A549 treated with ZK216348 at 1 μM for 4 hours (cell line): ENCODE data around the gene PTGIR. TPM values are rescaled to one million over a fixed set of nuclear protein-coding genes. Genes with fewer than 3 reads are reported as not detected.

Experiments used
- total RNA-seq: library from RNA; stranded (reverse); fragments of 200-300 nt; extraction: Qiagen RNA extraction; gene quantifications from 5 replicates; pipeline ENCODE4 v1.2.3, GENCODE V29; 2022; ENCODE audit warnings: low read depth

The PTGIR gene, protein sequence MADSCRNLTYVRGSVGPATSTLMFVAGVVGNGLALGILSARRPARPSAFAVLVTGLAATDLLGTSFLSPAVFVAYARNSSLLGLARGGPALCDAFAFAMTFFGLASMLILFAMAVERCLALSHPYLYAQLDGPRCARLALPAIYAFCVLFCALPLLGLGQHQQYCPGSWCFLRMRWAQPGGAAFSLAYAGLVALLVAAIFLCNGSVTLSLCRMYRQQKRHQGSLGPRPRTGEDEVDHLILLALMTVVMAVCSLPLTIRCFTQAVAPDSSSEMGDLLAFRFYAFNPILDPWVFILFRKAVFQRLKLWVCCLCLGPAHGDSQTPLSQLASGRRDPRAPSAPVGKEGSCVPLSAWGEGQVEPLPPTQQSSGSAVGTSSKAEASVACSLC
- 0.19 TPM in 1 of 5 replicates, not detected in the others for total RNA-seq

DNA sequence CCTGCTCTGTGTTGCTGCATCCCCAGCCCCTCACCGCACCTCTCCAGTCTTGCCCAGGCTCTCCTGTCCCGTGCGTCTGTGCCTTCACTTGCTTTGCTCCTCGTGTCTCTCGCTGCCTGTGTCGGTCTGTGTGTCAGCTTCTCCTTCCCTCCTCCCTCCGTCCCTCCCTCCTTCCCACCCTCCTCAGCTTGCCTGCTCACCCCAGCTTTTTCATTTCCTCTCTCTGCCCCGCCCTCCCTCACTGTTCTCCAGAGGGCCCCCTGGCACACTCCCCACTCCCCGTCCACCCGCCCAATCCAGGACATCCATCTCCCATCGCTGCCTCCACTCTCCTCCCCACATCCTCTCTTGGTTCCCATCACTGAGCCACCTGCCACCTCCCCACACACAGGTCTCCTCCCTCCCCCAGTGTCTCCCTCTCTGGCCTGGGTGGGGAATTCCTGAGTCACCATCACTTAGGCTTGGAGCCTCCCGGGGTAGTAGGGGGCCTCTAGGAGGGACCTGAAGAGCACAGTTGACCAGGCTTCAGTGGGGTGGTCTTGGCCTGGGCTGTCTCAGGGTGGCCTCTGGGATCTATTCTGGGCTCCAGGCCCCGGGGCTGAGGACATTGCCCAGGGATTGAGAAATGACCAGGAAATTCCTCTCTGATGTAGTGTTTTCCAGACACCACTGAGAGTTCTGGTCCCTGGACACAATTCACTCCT lies at the start of gene PTGIR:
Gene PTGIR (minus strand): TSS at position 132 of the 704 bp plus-strand sequence. CDS start 864 bp downstream, outside the sequence.

DNA sequence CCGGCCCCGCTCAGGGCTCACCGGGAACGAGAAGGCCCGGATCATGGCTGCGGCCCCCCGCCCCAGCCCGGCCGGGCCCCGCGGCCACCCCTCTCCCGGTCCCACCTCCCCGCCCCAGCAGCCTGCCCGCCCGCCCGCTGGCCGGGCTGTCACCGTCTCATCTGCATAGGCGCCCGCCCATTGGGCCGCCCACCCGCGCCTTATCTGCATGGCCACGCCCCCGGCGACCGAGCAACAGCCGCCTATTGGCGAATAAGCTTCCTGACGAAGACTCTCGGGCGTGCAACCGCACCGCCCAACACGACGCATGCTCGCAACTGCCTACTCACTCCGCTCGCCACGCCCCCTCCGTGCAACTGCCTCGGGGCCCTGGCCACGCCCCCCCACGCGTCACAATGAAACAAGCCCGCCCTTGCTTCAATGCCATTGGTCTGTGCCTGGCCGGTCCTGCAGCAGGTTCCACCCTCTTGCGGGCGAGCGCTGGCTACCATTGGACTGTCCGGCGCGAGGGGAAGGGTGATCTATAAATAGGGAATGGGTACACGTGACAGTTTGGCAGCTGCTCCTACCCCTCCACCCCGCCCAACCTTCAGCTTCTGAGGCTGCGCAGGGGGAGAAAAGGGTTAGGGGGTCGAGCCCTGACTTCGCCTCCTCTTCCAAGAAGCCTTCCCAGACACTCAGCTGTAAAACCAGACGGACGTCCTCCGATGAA lies 36.3 kb upstream of the PTGIR start, which contains the start of gene DACT3:
Gene DACT3 (minus strand): TSS at position 163 of the 712 bp plus-strand sequence. CDS start 118 bp downstream, at position 45.

DNA sequence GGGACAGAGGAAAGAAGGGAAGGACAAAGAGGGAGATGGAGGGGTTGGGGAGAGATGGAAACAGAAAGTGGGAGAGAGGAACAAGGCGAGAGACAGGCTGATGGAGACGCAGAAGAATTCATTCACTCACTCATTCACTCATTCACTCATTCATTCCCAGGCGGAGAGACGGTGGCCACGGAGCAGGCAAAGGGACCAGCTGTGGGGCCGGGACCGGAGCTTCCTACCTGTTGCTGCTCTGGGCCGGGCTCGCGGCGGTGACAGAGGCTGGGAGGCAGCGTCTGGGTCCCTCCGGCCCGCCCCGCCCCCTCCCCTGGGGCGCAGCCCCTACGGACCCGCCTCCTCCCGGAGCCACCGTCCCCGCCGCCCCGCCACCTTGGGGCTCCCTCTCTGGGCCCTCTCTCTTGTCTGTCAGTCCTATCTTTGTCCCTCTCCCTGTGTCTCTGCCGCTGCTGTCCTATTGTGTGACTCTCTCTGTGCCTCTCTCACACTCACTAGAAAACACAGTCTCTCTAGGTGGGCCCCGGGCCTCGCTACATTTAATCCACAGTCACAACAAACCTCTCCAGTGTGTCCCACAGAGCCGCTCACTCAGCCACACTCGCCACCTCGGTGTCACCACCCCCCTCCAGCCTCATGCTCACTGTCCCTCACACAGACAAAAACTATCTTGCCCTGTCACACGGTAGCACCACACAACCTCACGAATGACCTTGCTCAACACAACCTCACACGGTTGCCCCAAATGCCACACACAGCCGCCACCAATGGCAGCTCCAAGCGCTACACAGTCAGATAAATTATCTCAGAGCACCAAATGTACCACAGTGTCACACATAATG lies 11.3 kb upstream of the PTGIR start, which contains the start of gene GNG8:
Gene GNG8 (minus strand): TSS at position 283 of the 842 bp plus-strand sequence. CDS start 1,520 bp downstream, outside the sequence.

DNA sequence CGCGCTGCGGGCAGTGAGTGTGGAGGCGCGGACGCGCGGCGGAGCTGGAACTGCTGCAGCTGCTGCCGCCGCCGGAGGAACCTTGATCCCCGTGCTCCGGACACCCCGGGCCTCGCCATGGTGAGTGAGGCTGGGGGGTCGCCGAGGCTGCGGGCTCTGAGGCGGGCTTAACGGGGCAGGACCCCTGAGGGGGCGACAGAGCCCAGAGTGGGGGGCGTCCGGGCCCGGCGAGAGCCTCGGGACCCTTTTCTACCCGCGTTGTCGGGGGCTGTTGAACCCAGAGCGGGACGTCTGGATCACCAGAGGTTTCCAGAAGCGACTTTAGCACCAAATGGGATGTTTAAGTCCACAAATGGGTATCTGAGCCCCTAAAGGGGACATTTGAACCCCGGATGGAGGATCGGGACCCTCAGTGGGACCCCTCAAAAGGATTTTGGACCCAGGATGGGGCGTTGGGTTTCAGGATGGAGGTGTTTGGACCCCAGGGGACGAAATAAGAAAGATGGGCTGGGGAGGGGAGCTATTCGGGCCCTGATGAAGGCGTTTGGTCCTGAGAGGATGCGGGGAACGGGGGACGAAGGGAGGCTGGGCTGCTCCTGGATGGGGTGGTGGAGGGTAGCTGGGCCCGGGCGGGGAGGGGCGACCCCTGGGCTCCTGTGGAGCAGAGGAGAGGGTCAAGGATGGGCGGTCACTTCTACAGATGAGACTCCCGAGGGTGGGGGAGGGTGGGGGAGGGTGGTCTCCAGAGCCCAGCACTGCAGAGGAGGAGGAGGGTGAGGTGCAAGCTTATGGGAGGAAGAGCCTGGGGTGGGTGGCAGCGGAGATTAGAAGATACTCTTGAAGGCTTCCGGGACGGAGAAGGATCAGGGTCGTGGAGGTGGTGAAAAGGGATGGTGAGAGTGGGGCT lies 23.3 kb downstream of the PTGIR start, which contains the start of gene CALM3:
Gene CALM3 (plus strand): TSS at position 13 of the 907 bp plus-strand sequence. CDS start 105 bp downstream, at position 118.

Other genes with a start within 250 kb of the PTGIR start
- not detected in 5 replicates for gene CCDC8, start 211.5 kb downstream of the PTGIR start, total RNA-seq
- not detected in 5 replicates for gene PNMA8C, start 196.2 kb downstream of the PTGIR start, total RNA-seq
- gene PNMA8A, start 153.5 kb downstream of the PTGIR start, total RNA-seq = 8.1 to 11.0 TPM (median 10.6 TPM) in 5 replicates
- not detected in 5 replicates for gene PNMA8B, start 129.2 kb downstream of the PTGIR start, total RNA-seq
- gene CALM3, start 23.8 kb downstream of the PTGIR start, total RNA-seq = 192 to 272 TPM (median 253 TPM) in 5 replicates
- not detected in 5 replicates for gene GNG8, start 11.1 kb upstream of the PTGIR start, total RNA-seq
- 0.14 to 0.74 TPM (median 0.38 TPM) in 5 replicates for gene DACT3, start 36.1 kb upstream of the PTGIR start, total RNA-seq
- 18.8 to 34.2 TPM (median 32.2 TPM) in 5 replicates for gene PRKD2, start 92.0 kb upstream of the PTGIR start, total RNA-seq
- gene FKRP, start 121.0 kb upstream of the PTGIR start, total RNA-seq = 15.8 to 21.4 TPM (median 21.0 TPM) in 5 replicates
- 55.5 to 95.1 TPM (median 89.6 TPM) in 5 replicates for gene STRN4, start 121.4 kb upstream of the PTGIR start, total RNA-seq
- gene SLC1A5, start 163.5 kb upstream of the PTGIR start, total RNA-seq = 178 to 276 TPM (median 249 TPM) in 5 replicates
- gene AP2S1, start 225.8 kb upstream of the PTGIR start, total RNA-seq = 201 to 316 TPM (median 311 TPM) in 5 replicates
- gene ARHGAP35, start 235.9 kb upstream of the PTGIR start, total RNA-seq = 21.3 to 33.1 TPM (median 29.7 TPM) in 5 replicates